ENCODE data around the gene JAK2.

DNA sequence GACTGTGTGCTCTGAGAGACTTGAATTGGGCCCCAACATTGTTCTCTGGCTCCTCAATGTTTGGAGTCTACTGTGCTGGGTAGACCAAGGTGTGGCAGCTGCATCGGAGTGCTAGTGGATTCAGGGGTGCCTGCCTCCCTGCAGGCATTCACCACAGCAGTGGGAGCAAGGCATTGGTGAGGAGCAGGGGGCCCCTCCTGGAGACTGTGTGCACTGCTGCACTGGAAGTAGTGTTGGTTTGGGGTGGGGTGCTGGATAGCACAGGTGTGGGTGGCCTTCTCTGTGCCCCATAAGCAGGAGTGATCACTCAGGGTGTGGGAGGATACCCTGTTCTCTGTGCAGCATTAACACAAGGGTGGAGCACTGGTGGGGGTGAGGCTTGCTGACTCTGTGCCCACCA, 161.2 kb downstream of the JAK2 start:
- TF ChIP-seq CTCF (IDR thresholded peaks at IDR 0.05) (no peak), POLR2A (IDR thresholded peaks at IDR 0.05) (no peak)

All from esophagus squamous epithelium (tissue), 4 donors.